SK-N-SH (cell line): ENCODE measurements around the gene HOXD13. TPM values are rescaled to one million over a fixed set of nuclear protein-coding genes. Genes with fewer than 3 reads are reported as not detected.

Source experiments
- CTCF ChIA-PET: fragments of 300-600, 350-600 bp; formaldehyde crosslinking; extraction: SDS; loops from one replicate; lab custom pipeline; 2021; lab: Yijun Ruan, JAX
- POLR2A ChIA-PET: fragments of 350-600 bp; sonication (Branson Sonifier 250); formaldehyde crosslinking; extraction: SDS; loops from one replicate; lab custom pipeline; 2020; ENCODE audit warnings: antibody characterized with exemption, inconsistent platforms; lab: Yijun Ruan, JAX
- DNase-seq: peaks from one replicate; pipeline ENCODE4 v3.0.0; 2012
- H2AFZ ChIP-seq: fragments of 200-600 bp; sonication (generic); 2 replicates; pipeline ENCODE4 v1.8.1; 2016; ENCODE audit warnings: antibody characterized with exemption, mild to moderate bottlenecking, low read depth
- H3F3A ChIP-seq: fragments of 200-600 bp; sonication (generic); replicated peaks from 2 replicates; pipeline ENCODE3; 2016; ENCODE audit warnings: antibody characterized with exemption, mild to moderate bottlenecking; ENCODE audit not compliant: insufficient read depth
- H3K27ac ChIP-seq, 2 experiments: fragments of 200-500 bp in 1 of 2; fragments of 200-600 bp in 1 of 2; sonication (Bioruptor generic) in 1 of 2; sonication (generic), shearing (Covaris generic) in 1 of 2; 2 replicates each; pipeline versions ENCODE4 v1.5.1 to v1.6.1; 2014 to 2016; ENCODE audit warnings: low read depth in 2 of 2, inconsistent platforms in 1 of 2, low read length in 1 of 2, mild to moderate bottlenecking in 1 of 2, mixed read lengths in 1 of 2
- H3K27me3 ChIP-seq: fragments of 200-600 bp; sonication (generic), shearing (Covaris generic); 2 replicates; pipeline ENCODE4 v1.6.1; 2016; ENCODE audit warnings: mixed run types; ENCODE audit not compliant: insufficient read depth
- H3K36me3 ChIP-seq, 2 experiments: fragments of 200-500 bp in 1 of 2; fragments of 200-600 bp in 1 of 2; sonication (Bioruptor generic) in 1 of 2; sonication (generic) in 1 of 2; replicated peaks in 1 of 2; 2 replicates each; pipeline versions ENCODE3 to v1.5.1; 2014 to 2016; ENCODE audit warnings: low read length in 1 of 2, mild to moderate bottlenecking in 1 of 2; ENCODE audit not compliant: insufficient read depth in 2 of 2, control insufficient read depth in 1 of 2
- H3K4me1 ChIP-seq, 2 experiments: fragments of 200-500 bp in 1 of 2; fragments of 200-600 bp in 1 of 2; sonication (Bioruptor generic) in 1 of 2; sonication (generic), shearing (Covaris generic) in 1 of 2; 2 replicates each; pipeline versions ENCODE4 v1.5.1 to v1.6.1; 2014 to 2016; ENCODE audit warnings: low read depth in 1 of 2, low read length in 1 of 2, mixed run types in 1 of 2; ENCODE audit not compliant: insufficient read depth in 2 of 2, control insufficient read depth in 1 of 2
- H3K4me2 ChIP-seq: fragments of 200-600 bp; sonication (generic), shearing (Covaris generic); 2 replicates; pipeline ENCODE4 v1.6.1; 2017; ENCODE audit warnings: mixed run types
- H3K4me3 ChIP-seq, 2 experiments: fragments of 200-500 bp in 1 of 2; fragments of 200-600 bp in 1 of 2; sonication (Bioruptor generic) in 1 of 2; sonication (generic), shearing (Covaris generic) in 1 of 2; 2 replicates each; pipeline versions ENCODE4 v1.5.1 to v1.8.1; 2014 to 2016; ENCODE audit warnings: low read depth in 2 of 2, inconsistent platforms in 1 of 2, low read length in 1 of 2, mild to moderate bottlenecking in 1 of 2, mixed read lengths in 1 of 2, moderate library complexity in 1 of 2
- H3K79me2 ChIP-seq: fragments of 200-600 bp; sonication (generic); 2 replicates; pipeline ENCODE4 v1.8.1; 2017; ENCODE audit warnings: mild to moderate bottlenecking; ENCODE audit not compliant: insufficient read depth
- H3K9ac ChIP-seq: fragments of 200-600 bp; sonication (generic); 2 replicates; pipeline ENCODE4 v1.6.1; 2017; ENCODE audit warnings: mixed run types
- H3K9me2 ChIP-seq: fragments of 200-600 bp; sonication (generic); 2 replicates; pipeline ENCODE4 v1.6.1; 2017; ENCODE audit warnings: mixed run types
- H3K9me3 ChIP-seq: fragments of 200-600 bp; sonication (generic); 2 replicates; pipeline ENCODE4 v1.6.1; 2017; ENCODE audit warnings: mixed run types, mild to moderate bottlenecking, moderate library complexity
- H4K20me1 ChIP-seq: fragments of 200-600 bp; sonication (generic); 2 replicates; pipeline ENCODE4 v1.6.1; 2017; ENCODE audit warnings: mild to moderate bottlenecking, mixed run types; ENCODE audit not compliant: insufficient read depth
- CHD2 ChIP-seq: fragments of 150-350 bp; IDR thresholded peaks from 2 replicates; pipeline ENCODE4 v1.6.1; 2018; ENCODE audit warnings: low read length; ENCODE audit not compliant: partially characterized antibody
- CTCF ChIP-seq: fragments of 200-600 bp; sonication (generic); IDR thresholded peaks from 2 replicates; pipeline ENCODE4 v1.6.1; 2017; ENCODE audit warnings: antibody characterized with exemption, mild to moderate bottlenecking, moderate library complexity
- EP300 ChIP-seq, 2 experiments: IDR thresholded peaks; 2 replicates each; pipeline versions ENCODE4 v1.4.0 to v1.6.1; 2012; ENCODE audit warnings: borderline replicate concordance in 1 of 2, low read depth in 1 of 2, low read length in 1 of 2
- EZH2phosphoT487 ChIP-seq: fragments of 200-600 bp; sonication (generic); IDR thresholded peaks from 2 replicates; pipeline ENCODE4 v1.6.1; 2017; ENCODE audit warnings: low read depth, mixed run types, mild to moderate bottlenecking, antibody characterized with exemption, moderate library complexity, borderline replicate concordance
- GATA2 ChIP-seq: sonication (generic); formaldehyde crosslinking; IDR thresholded peaks from 2 replicates; pipeline ENCODE4 v1.5.0; 2020; ENCODE audit warnings: mild to moderate bottlenecking, missing genetic modification reagents
- MXI1 ChIP-seq: IDR thresholded peaks from 2 replicates; pipeline ENCODE4 v1.6.1; 2012; ENCODE audit warnings: mild to moderate bottlenecking, low read depth, low read length, improper control_type of control experiment
- NRF1 ChIP-seq: IDR thresholded peaks from 2 replicates; pipeline ENCODE4 v1.6.1; 2012; ENCODE audit warnings: low read depth, mild to moderate bottlenecking, low read length
- RCOR1 ChIP-seq: fragments of 150-350 bp; IDR thresholded peaks from 2 replicates; pipeline ENCODE4 v1.6.1; 2017; ENCODE audit warnings: antibody characterized with exemption, low read length
- RFX5 ChIP-seq: IDR thresholded peaks from 2 replicates; pipeline ENCODE4 v1.6.1; 2012; ENCODE audit warnings: mild to moderate bottlenecking, improper control_type of control experiment, low read length
- SMC3 ChIP-seq: IDR thresholded peaks from 2 replicates; pipeline ENCODE4 v1.6.1; 2012; ENCODE audit warnings: low read depth, low read length, improper control_type of control experiment
- TAF1 ChIP-seq: IDR thresholded peaks from 2 replicates; pipeline ENCODE4 v1.6.1; 2012; ENCODE audit warnings: low read depth, mild to moderate bottlenecking, low read length, moderate library complexity, borderline replicate concordance
- USF1 ChIP-seq: IDR thresholded peaks from 2 replicates; pipeline ENCODE4 v1.4.0; 2012; ENCODE audit warnings: low read depth, borderline replicate concordance
- USF2 ChIP-seq: fragments of 150-350 bp; IDR thresholded peaks from 2 replicates; pipeline ENCODE4 v1.6.1; 2017; ENCODE audit warnings: antibody characterized with exemption, low read length, low read depth, borderline replicate concordance
- WGBS: methylation state at CpG from one replicate; pipeline ENCODE4 v1.1.6; 2017; ENCODE audit warnings: low lambda C conversion rate; 5-methylcytosine and 5-hydroxymethylcytosine counted together
- polyA plus RNA-seq, 3 experiments: library from polyadenylated mRNA; depleted of rRNA; stranded (reverse); fragments of >200 nt; gene quantifications; 2 replicates each; pipeline ENCODE4 v1.2.3, GENCODE V29; 2012

The HOXD13 gene
- polyA plus RNA-seq, 1 of the 3 experiments (the other 2 are of a cell fraction) = not detected

GRCh38 chr2:176139661-176140512 is 47.4 kb downstream of the HOXD13 start:
- 36% methylated on average over 34 of the region's 41 CpGs for WGBS
- Histone ChIP-seq H3K4me2 (peak overlapping the region; percentile 96), H3K4me1 (peaks cover 12 to 35% of the 10 kb centered on the region in 2 experiments), H3K4me3 (peak overlapping the region; percentile 83 to 86), H3F3A (peaks cover 25% of the 10 kb centered on the region), H3K9me3 (no peaks in the 10 kb centered on the region), H3K79me2 (peaks cover 49% of the 10 kb centered on the region), H2AFZ (peak overlapping the region; percentile 94), H4K20me1 (no peaks in the 10 kb centered on the region), H3K27me3 (no peaks in the 10 kb centered on the region), H3K36me3 (no peaks in the 10 kb centered on the region), H3K9ac (peak overlapping the region; percentile 94), H3K9me2 (no peaks in the 10 kb centered on the region)
- peak; percentile 72 for DNase-seq
- ChIA-PET CTCF (interaction anchor here (0.6 to 26.1 kb wide), 57 partner anchors 9 to 1193 kb away, joined by 3 to 1047 read pairs (median 4); partner anchors contain the start of genes HOXD3, HOXD4 and HOXD9), POLR2A (interaction anchor here (0.6 to 3.0 kb wide), 9 partner anchors 9 to 504 kb away, joined by 3 to 21 read pairs (median 4); no protein-coding TSS in a partner anchor)
- TF ChIP-seq RFX5 = no peak
- peak; percentile 47 for TF ChIP-seq NRF1
- no peak for TF ChIP-seq TAF1
- no peak for TF ChIP-seq SMC3
- TF ChIP-seq CTCF = no peak
- TF ChIP-seq CHD2 = no peak
- no peak for TF ChIP-seq EZH2phosphoT487
- 0 out of 2 replicates have a peak, but pooled peaks have one; percentile 7 for TF ChIP-seq MXI1
- no peak for TF ChIP-seq USF1
- no peak for TF ChIP-seq GATA2 (CRISPR knock-in tag)
- no peak for TF ChIP-seq RCOR1
- no peak for TF ChIP-seq EP300 (IDR thresholded peaks at IDR 0.05; ENCODE audit: borderline replicate concordance in 1 of 2, low read depth in 1 of 2, low read length in 1 of 2)
- TF ChIP-seq USF2 = no peak
- TF ChIP-seq, all 33 proteins: peak for 2
- H3K27ac ChIP-seq = peak overlapping the region; percentile 63 to 92
